RWPE2 (cell line): ENCODE measurements around the gene ZACN.

Experiments
- ATAC-seq: fragments of 200-7000 bp; cut with Tn5 transposase; 3 replicates; pipeline ENCODE4 v1.9.1; 2021; ENCODE audit warnings: low read depth
- DNase-seq: peaks from one replicate; pipeline ENCODE4 v3.0.0-alpha.2; 2020; ENCODE audit warnings: low spot score
- H3K27ac ChIP-seq: fragments of 450-650 bp; 2 replicates; pipeline ENCODE4 v1.5.1; 2017; ENCODE audit warnings: mild to moderate bottlenecking; ENCODE audit not compliant: poor library complexity, severe bottlenecking
- H3K27me3 ChIP-seq: fragments of 250-450 bp; sonication (Bioruptor Pico); 2 replicates; pipeline ENCODE4 v1.5.1; 2021; ENCODE audit warnings: mild to moderate bottlenecking, moderate library complexity; ENCODE audit not compliant: insufficient read depth, poor library complexity, severe bottlenecking
- H3K36me3 ChIP-seq: fragments of 250-450 bp; sonication (Bioruptor Pico); 2 replicates; pipeline ENCODE4 v1.5.1; 2020; ENCODE audit warnings: low read depth, mild to moderate bottlenecking, moderate library complexity
- H3K4me1 ChIP-seq: fragments of 250-450 bp; sonication (Bioruptor Pico); 2 replicates; pipeline ENCODE4 v1.5.1; 2021; ENCODE audit warnings: mild to moderate bottlenecking, moderate library complexity; ENCODE audit not compliant: insufficient read depth, poor library complexity, severe bottlenecking
- H3K4me3 ChIP-seq: fragments of 250-450 bp; sonication (Bioruptor Pico); 2 replicates; pipeline ENCODE4 v1.5.1; 2021; ENCODE audit warnings: mild to moderate bottlenecking, moderate library complexity; ENCODE audit not compliant: severe bottlenecking
- H3K9me3 ChIP-seq: fragments of 250-450 bp; sonication (Bioruptor Pico); 2 replicates; pipeline ENCODE4 v1.5.1; 2021; ENCODE audit warnings: mild to moderate bottlenecking, moderate library complexity; ENCODE audit not compliant: severe bottlenecking
- TF ChIP-seq, protein P1 (sequence below): fragments of 450-650 bp; IDR thresholded peaks from one replicate; pipeline ENCODE4 v1.5.1; 2017; ENCODE audit warnings: mild to moderate bottlenecking, moderate library complexity; ENCODE audit not compliant: poor library complexity, severe bottlenecking

The ZACN gene

DNA sequence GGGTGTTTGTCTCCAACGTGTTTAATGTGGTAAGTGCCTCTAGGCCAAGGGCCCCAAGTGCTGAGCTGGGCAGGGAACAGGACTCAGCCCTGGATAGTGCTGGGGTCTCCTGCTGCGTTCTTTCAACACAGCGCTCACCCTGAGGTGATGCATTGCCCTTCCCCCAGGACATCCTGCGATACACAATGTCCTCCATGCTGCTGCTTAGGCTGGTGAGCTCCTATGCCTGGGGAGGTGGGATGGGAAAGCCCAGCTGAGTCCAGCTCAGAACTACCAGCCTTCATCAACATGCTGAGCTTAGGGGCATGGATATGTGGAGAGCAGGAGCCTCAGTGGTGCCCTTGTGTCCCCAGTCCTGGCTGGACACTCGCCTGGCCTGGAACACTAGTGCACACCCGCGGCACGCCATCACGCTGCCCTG is 563 bp downstream of the ZACN start:
- TF ChIP-seq, protein P1, sequence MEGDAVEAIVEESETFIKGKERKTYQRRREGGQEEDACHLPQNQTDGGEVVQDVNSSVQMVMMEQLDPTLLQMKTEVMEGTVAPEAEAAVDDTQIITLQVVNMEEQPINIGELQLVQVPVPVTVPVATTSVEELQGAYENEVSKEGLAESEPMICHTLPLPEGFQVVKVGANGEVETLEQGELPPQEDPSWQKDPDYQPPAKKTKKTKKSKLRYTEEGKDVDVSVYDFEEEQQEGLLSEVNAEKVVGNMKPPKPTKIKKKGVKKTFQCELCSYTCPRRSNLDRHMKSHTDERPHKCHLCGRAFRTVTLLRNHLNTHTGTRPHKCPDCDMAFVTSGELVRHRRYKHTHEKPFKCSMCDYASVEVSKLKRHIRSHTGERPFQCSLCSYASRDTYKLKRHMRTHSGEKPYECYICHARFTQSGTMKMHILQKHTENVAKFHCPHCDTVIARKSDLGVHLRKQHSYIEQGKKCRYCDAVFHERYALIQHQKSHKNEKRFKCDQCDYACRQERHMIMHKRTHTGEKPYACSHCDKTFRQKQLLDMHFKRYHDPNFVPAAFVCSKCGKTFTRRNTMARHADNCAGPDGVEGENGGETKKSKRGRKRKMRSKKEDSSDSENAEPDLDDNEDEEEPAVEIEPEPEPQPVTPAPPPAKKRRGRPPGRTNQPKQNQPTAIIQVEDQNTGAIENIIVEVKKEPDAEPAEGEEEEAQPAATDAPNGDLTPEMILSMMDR: no peak
- H3K9me3 ChIP-seq: no peaks in the 10 kb centered on the region
- peaks cover 55% of the 10 kb centered on the region for H3K27me3 ChIP-seq
- no peaks in the 10 kb centered on the region for H3K4me1 ChIP-seq
- no peak for DNase-seq
- ATAC-seq: peak; percentile 1; the same call in 1 of the 3 replicates
- no peak overlapping the region for H3K4me3 ChIP-seq
- H3K36me3 ChIP-seq: peaks cover 5% of the 10 kb centered on the region
- H3K27ac ChIP-seq: no peak overlapping the region

DNA sequence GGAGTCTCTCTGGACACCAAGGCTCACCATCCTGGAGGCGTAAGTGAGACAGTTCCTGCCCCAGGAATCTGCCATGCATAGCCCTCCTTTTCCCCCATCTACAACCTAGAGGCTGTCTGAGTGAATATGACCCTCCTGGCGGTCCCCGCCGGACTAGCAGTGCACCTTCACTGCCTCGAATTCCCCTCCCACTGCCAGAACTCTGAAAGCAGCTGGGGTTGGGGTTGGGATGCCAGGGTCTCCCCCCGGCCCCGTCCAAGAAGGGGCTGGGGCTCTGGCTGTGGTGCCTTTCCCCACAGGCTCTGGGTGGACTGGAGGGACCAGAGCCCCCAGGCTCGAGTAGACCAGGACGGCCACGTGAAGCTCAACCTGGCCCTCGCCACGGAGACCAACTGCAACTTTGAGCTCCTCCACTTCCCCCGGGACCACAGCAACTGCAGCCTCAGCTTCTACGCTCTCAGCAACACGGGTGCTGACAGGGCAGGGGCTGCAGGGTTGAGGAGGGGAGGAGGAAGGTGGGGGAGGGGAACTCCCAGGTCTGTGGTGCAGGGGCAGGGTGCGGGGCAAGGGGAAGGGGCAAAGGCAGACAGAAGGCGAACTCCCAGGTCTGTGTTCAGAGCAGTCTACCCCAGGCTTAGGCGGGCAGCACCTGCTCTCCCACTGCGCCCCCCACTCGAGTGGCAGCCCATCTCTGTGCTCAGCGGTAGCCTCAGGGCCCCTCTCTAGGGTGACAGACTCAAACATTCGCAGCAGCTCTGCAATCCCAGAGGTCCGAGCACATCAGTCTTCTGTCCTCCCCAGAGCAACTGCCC is 1.2 kb downstream of the ZACN start:
- H3K27ac ChIP-seq: no peak overlapping the region
- no peaks in the 10 kb centered on the region for H3K4me1 ChIP-seq
- no peak for DNase-seq
- peaks cover 49% of the 10 kb centered on the region for H3K27me3 ChIP-seq
- ATAC-seq: peak; percentile 34; the same call in 2 of the 3 replicates
- H3K9me3 ChIP-seq: no peaks in the 10 kb centered on the region
- H3K4me3 ChIP-seq: no peak overlapping the region
- peaks cover 10% of the 10 kb centered on the region for H3K36me3 ChIP-seq
- TF ChIP-seq, protein P1: no peak

DNA sequence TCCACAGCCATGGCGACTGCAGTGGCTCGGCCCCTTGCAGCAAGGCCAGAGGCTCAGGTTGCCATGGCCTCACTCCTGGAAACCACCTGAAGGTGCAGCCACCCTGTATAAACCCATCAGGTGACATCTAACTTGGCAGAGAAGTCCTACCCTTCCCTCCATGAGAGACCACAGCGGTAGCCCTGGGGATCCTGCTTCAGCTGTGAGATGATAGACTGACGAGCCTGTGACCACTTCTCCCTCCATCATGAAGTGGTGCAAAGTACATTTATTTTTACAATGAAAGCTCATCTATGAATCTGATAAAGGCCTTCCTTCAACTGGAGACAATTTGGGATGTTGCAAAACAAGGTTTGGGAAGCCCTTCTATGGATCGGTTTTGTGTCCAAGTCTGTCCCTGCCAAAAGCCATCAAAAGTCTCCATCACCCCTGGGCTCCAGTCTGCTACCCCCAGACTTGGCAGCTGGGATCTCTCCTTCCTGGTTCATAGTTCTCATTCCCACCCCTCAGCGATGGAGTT is 1.8 kb downstream of the ZACN start:
- ATAC-seq: peak; percentile 3; the same call in 2 of the 3 replicates
- peaks cover 10% of the 10 kb centered on the region for H3K36me3 ChIP-seq
- DNase-seq: no peak
- no peak overlapping the region for H3K27ac ChIP-seq
- no peaks in the 10 kb centered on the region for H3K4me1 ChIP-seq
- H3K4me3 ChIP-seq: no peak overlapping the region
- TF ChIP-seq, protein P1: no peak
- no peaks in the 10 kb centered on the region for H3K9me3 ChIP-seq
- peaks cover 42% of the 10 kb centered on the region for H3K27me3 ChIP-seq

DNA sequence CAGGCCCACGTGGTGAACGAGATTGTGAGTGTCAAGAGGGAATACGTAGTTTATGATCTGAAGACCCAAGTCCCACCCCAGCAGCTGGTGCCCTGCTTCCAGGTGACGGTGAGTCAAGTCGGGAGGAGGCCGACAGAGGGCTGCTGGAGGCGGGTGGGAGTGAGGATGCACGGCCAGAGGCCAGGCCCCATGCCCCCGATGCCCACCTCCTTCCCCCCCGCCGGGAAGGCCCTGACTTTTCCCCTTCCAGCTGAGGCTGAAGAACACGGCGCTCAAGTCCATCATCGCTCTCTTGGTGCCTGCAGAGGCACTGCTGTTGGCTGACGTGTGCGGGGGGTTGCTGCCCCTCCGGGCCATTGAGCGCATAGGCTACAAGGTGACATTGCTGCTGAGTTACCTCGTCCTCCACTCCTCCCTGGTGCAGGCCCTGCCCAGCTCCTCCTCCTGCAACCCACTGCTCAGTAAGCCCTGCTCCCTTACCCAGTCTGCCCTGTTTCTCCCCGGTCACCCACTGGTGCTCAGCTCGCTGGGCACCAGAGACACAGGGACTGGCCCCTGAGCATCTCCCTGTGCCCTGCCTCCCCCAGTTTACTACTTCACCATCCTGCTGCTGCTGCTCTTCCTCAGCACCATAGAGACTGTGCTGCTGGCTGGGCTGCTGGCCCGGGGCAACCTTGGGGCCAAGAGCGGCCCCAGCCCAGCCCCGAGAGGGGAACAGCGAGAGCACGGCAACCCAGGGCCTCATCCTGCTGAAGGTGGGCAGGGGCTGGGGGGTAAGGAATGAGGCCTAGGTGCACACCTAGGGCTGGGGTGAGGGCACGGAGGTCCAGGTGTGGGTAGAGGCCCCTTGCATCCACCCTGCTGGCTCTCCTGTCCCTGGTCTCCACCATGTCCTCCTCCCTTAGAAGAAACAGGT is 2.6 kb downstream of the ZACN start:
- Histone ChIP-seq H3K4me3 (no peak overlapping the region), H3K27me3 (peaks cover 35% of the 10 kb centered on the region), H3K9me3 (no peaks in the 10 kb centered on the region), H3K27ac (no peak overlapping the region), H3K4me1 (no peaks in the 10 kb centered on the region), H3K36me3 (peaks cover 11% of the 10 kb centered on the region)
- ATAC-seq (no peak), DNase-seq (no peak)
- TF ChIP-seq, protein P1: no peak
